Liver (tissue), 9 donors: ENCODE measurements around the gene ZBTB17. TPM values are rescaled to one million over a fixed set of nuclear protein-coding genes. Genes with fewer than 3 reads are reported as not detected.

Experiments used
- DNase-seq: peaks from one replicate; pipeline ENCODE4 v3.0.0-alpha.2; 2017; ENCODE audit warnings: low spot score
- H3K27ac ChIP-seq, 2 donors: one replicate each; pipeline ENCODE4 v1.7.0; 2013; ENCODE audit warnings: inconsistent platforms in 2 of 2, low read length in 2 of 2, control low read depth in 1 of 2, low read depth in 1 of 2, mild to moderate bottlenecking in 1 of 2
- H3K27me3 ChIP-seq, 4 donors: one replicate each; pipeline versions ENCODE4 v1.6.1 to v1.7.0; 2013; ENCODE audit warnings: low read length in 3 of 4, inconsistent platforms in 1 of 4, mild to moderate bottlenecking in 1 of 4, moderate library complexity in 1 of 4; ENCODE audit not compliant: control insufficient read depth in 4 of 4, insufficient read depth in 4 of 4
- H3K36me3 ChIP-seq, 4 donors: one replicate each; pipeline versions ENCODE4 v1.6.1 to v1.7.0; 2013; ENCODE audit warnings: low read length in 3 of 4, mild to moderate bottlenecking in 3 of 4, low read depth in 1 of 4, moderate library complexity in 1 of 4; ENCODE audit not compliant: control insufficient read depth in 4 of 4, insufficient read depth in 3 of 4
- H3K4me1 ChIP-seq, 4 donors: one replicate each; pipeline versions ENCODE4 v1.6.1 to v1.7.0; 2013; ENCODE audit warnings: low read length in 3 of 4, mild to moderate bottlenecking in 3 of 4, moderate library complexity in 1 of 4; ENCODE audit not compliant: control insufficient read depth in 4 of 4, insufficient read depth in 4 of 4
- H3K4me3 ChIP-seq, 3 donors: one replicate each; pipeline versions ENCODE4 v1.6.1 to v1.7.0; 2013; ENCODE audit warnings: low read length in 3 of 3, control low read depth in 1 of 3, low read depth in 1 of 3, mild to moderate bottlenecking in 1 of 3
- H3K9ac ChIP-seq, 2 donors: one replicate each; pipeline ENCODE4 v1.7.0; 2013; ENCODE audit warnings: low read length in 2 of 2, mild to moderate bottlenecking in 2 of 2, moderate library complexity in 2 of 2, control low read depth in 1 of 2, low read depth in 1 of 2
- H3K9me3 ChIP-seq, 4 donors: one replicate each; pipeline versions ENCODE4 v1.6.1 to v1.7.0; 2013; ENCODE audit warnings: low read length in 3 of 4; ENCODE audit not compliant: control insufficient read depth in 4 of 4
- ATF3 ChIP-seq: IDR thresholded peaks from 2 replicates; pipeline ENCODE4 v1.6.1; 2016; ENCODE audit warnings: antibody characterized with exemption
- CTCF ChIP-seq: fragments of 150-350 bp; IDR thresholded peaks from 2 replicates; pipeline ENCODE4 v1.5.1; 2017; ENCODE audit warnings: improper control_type of control experiment, low read depth, low read length; ENCODE audit not compliant: missing input control
- EGR1 ChIP-seq, 2 donors: IDR thresholded peaks; 2 replicates each; pipeline ENCODE4 v1.6.1; 2016 to 2018; ENCODE audit warnings: antibody characterized with exemption in 2 of 2, low read depth in 2 of 2
- FOXA1 ChIP-seq: IDR thresholded peaks from 2 replicates; pipeline ENCODE4 v1.6.1; 2016; ENCODE audit warnings: antibody characterized with exemption
- FOXA2 ChIP-seq: IDR thresholded peaks from 2 replicates; pipeline ENCODE4 v1.6.1; 2016; ENCODE audit warnings: antibody characterized with exemption
- GABPA ChIP-seq, 2 donors: IDR thresholded peaks in 1 of 2; conservative IDR thresholded peaks in 1 of 2; 2 replicates each; pipeline ENCODE4 v1.6.1; 2016; ENCODE audit warnings: antibody characterized with exemption in 2 of 2, mild to moderate bottlenecking in 1 of 2, moderate library complexity in 1 of 2
- HNF4A ChIP-seq, 2 donors: conservative IDR thresholded peaks; 2 replicates each; pipeline ENCODE4 v1.6.1; 2016; ENCODE audit warnings: antibody characterized with exemption in 2 of 2, mild to moderate bottlenecking in 2 of 2
- JUND ChIP-seq, 2 donors: IDR thresholded peaks; 2 replicates each; pipeline ENCODE4 v1.6.1; 2016; ENCODE audit warnings: antibody characterized with exemption in 2 of 2
- MAX ChIP-seq: IDR thresholded peaks from 2 replicates; pipeline ENCODE4 v1.6.1; 2016; ENCODE audit warnings: antibody characterized with exemption
- NR2F2 ChIP-seq: IDR thresholded peaks from 2 replicates; pipeline ENCODE4 v1.6.1; 2016; ENCODE audit warnings: antibody characterized with exemption
- REST ChIP-seq: IDR thresholded peaks from 2 replicates; pipeline ENCODE4 v1.6.1; 2016; ENCODE audit warnings: antibody characterized with exemption, mild to moderate bottlenecking
- RXRA ChIP-seq, 2 donors: IDR thresholded peaks; 2 replicates each; pipeline ENCODE4 v1.6.1; 2017 to 2018; ENCODE audit warnings: antibody characterized with exemption in 2 of 2, mild to moderate bottlenecking in 1 of 2
- SP1 ChIP-seq: IDR thresholded peaks from 2 replicates; pipeline ENCODE4 v1.6.1; 2018; ENCODE audit warnings: antibody characterized with exemption, mild to moderate bottlenecking
- TAF1 ChIP-seq: conservative IDR thresholded peaks from 2 replicates; pipeline ENCODE4 v1.6.1; 2016; ENCODE audit warnings: antibody characterized with exemption, mild to moderate bottlenecking
- YY1 ChIP-seq: IDR thresholded peaks from 2 replicates; pipeline ENCODE4 v1.6.1; 2016; ENCODE audit warnings: antibody characterized with exemption, mild to moderate bottlenecking
- WGBS: extraction: QIAGEN DNeasy Blood & Tissue Kit; methylation state at CpG from one replicate; pipeline ENCODE4 v1.1.7; 2013; 5-methylcytosine and 5-hydroxymethylcytosine counted together
- polyA plus RNA-seq, 2 donors: library from polyadenylated mRNA; stranded (reverse) in 1 of 2; unstranded in 1 of 2; fragments of 200-250 nt in 1 of 2; fragments of >200 nt in 1 of 2; fragmentation: Nextera tagmentation in 1 of 2; extraction: Ambion mirVana in 1 of 2; gene quantifications; one replicate each; pipeline versions ENCODE4 v1.2.1 to v1.2.3, GENCODE V29; 2013 to 2015
- total RNA-seq, 2 donors: library from RNA; depleted of rRNA; stranded (reverse); fragments of >200 nt; gene quantifications; one replicate each; pipeline ENCODE4 v1.2.3, GENCODE V29; 2014
- donor health status: healthy.
- donor health status: healthy.
- donor health status: healthy.
- donor health status: healthy.
- donor health status: healthy.

The ZBTB17 gene
- total and polyA plus RNA-seq, 4 donors: 8.9 to 15.1 (median 9.9) TPM

- H3K9me3 ChIP-seq: no peaks in the 10 kb centered on the region
- no peaks in the 10 kb centered on the region for H3K4me1 ChIP-seq
- TF ChIP-seq YY1 (no peak), CTCF (no peak), SP1 (no peak)
- WGBS: 98% methylated on average over 19 of the region's 19 CpGs
- no peak overlapping the region for H3K4me3 ChIP-seq
- no peak overlapping the region for H3K27ac ChIP-seq
- DNase-seq: no peak
- no peak overlapping the region for H3K9ac ChIP-seq
- no peaks in the 10 kb centered on the region for H3K27me3 ChIP-seq
- peaks cover 22 to 89% (median 67%) of the 10 kb centered on the region in 4 donors for H3K36me3 ChIP-seq
These were observed 44.0 kb downstream of the ZBTB17 start for GRCh38 chr1:15931884-15932283.

GRCh38 chr1:15931401-15931800, 44.5 kb downstream of the ZBTB17 start:
- WGBS: 95% methylated on average over 11 of the region's 11 CpGs
- peaks cover 22 to 87% (median 68%) of the 10 kb centered on the region in 4 donors for H3K36me3 ChIP-seq
- no peak overlapping the region for H3K27ac ChIP-seq
- TF ChIP-seq MAX (no peak), FOXA1 (no peak), YY1 (no peak), HNF4A (conservative IDR thresholded peaks at IDR 0.05) (no peak), TAF1 (no peak), EGR1 (IDR thresholded peaks at IDR 0.05; ENCODE audit: low read depth in 2 of 2) (no peak), JUND (IDR thresholded peaks at IDR 0.05) (no peak), ATF3 (no peak), GABPA (IDR thresholded peaks at IDR 0.05 in 1 of 2, conservative IDR thresholded peaks at IDR 0.05 in 1 of 2) (no peak), FOXA2 (no peak), RXRA (IDR thresholded peaks at IDR 0.05) (no peak), CTCF (no peak), REST (no peak), NR2F2 (no peak)
- no peaks in the 10 kb centered on the region for H3K27me3 ChIP-seq
- DNase-seq: no peak
- H3K9ac ChIP-seq: no peak overlapping the region
- H3K4me1 ChIP-seq: no peaks in the 10 kb centered on the region
- H3K9me3 ChIP-seq: no peaks in the 10 kb centered on the region
- H3K4me3 ChIP-seq: no peak overlapping the region
